Liver (tissue), 9 donors: ENCODE data around the gene CSRNP2. TPM values are rescaled to one million over a fixed set of nuclear protein-coding genes. Genes with fewer than 3 reads are reported as not detected.

Experiments used
- DNase-seq: peaks from one replicate; pipeline ENCODE4 v3.0.0-alpha.2; 2017; ENCODE audit warnings: low spot score
- H3K27ac ChIP-seq, 2 donors: one replicate each; pipeline ENCODE4 v1.7.0; 2013; ENCODE audit warnings: inconsistent platforms in 2 of 2, low read length in 2 of 2, control low read depth in 1 of 2, low read depth in 1 of 2, mild to moderate bottlenecking in 1 of 2
- H3K27me3 ChIP-seq, 4 donors: one replicate each; pipeline versions ENCODE4 v1.6.1 to v1.7.0; 2013; ENCODE audit warnings: low read length in 3 of 4, inconsistent platforms in 1 of 4, mild to moderate bottlenecking in 1 of 4, moderate library complexity in 1 of 4; ENCODE audit not compliant: control insufficient read depth in 4 of 4, insufficient read depth in 4 of 4
- H3K36me3 ChIP-seq, 4 donors: one replicate each; pipeline versions ENCODE4 v1.6.1 to v1.7.0; 2013; ENCODE audit warnings: low read length in 3 of 4, mild to moderate bottlenecking in 3 of 4, low read depth in 1 of 4, moderate library complexity in 1 of 4; ENCODE audit not compliant: control insufficient read depth in 4 of 4, insufficient read depth in 3 of 4
- H3K4me1 ChIP-seq, 4 donors: one replicate each; pipeline versions ENCODE4 v1.6.1 to v1.7.0; 2013; ENCODE audit warnings: low read length in 3 of 4, mild to moderate bottlenecking in 3 of 4, moderate library complexity in 1 of 4; ENCODE audit not compliant: control insufficient read depth in 4 of 4, insufficient read depth in 4 of 4
- H3K4me3 ChIP-seq, 3 donors: one replicate each; pipeline versions ENCODE4 v1.6.1 to v1.7.0; 2013; ENCODE audit warnings: low read length in 3 of 3, control low read depth in 1 of 3, low read depth in 1 of 3, mild to moderate bottlenecking in 1 of 3
- H3K9ac ChIP-seq, 2 donors: one replicate each; pipeline ENCODE4 v1.7.0; 2013; ENCODE audit warnings: low read length in 2 of 2, mild to moderate bottlenecking in 2 of 2, moderate library complexity in 2 of 2, control low read depth in 1 of 2, low read depth in 1 of 2
- H3K9me3 ChIP-seq, 4 donors: one replicate each; pipeline versions ENCODE4 v1.6.1 to v1.7.0; 2013; ENCODE audit warnings: low read length in 3 of 4; ENCODE audit not compliant: control insufficient read depth in 4 of 4
- CTCF ChIP-seq: fragments of 150-350 bp; IDR thresholded peaks from 2 replicates; pipeline ENCODE4 v1.5.1; 2017; ENCODE audit warnings: improper control_type of control experiment, low read depth, low read length; ENCODE audit not compliant: missing input control
- EGR1 ChIP-seq, 2 donors: IDR thresholded peaks; 2 replicates each; pipeline ENCODE4 v1.6.1; 2016 to 2018; ENCODE audit warnings: antibody characterized with exemption in 2 of 2, low read depth in 2 of 2
- FOXA1 ChIP-seq: IDR thresholded peaks from 2 replicates; pipeline ENCODE4 v1.6.1; 2016; ENCODE audit warnings: antibody characterized with exemption
- FOXA2 ChIP-seq: IDR thresholded peaks from 2 replicates; pipeline ENCODE4 v1.6.1; 2016; ENCODE audit warnings: antibody characterized with exemption
- GABPA ChIP-seq, 2 donors: IDR thresholded peaks in 1 of 2; conservative IDR thresholded peaks in 1 of 2; 2 replicates each; pipeline ENCODE4 v1.6.1; 2016; ENCODE audit warnings: antibody characterized with exemption in 2 of 2, mild to moderate bottlenecking in 1 of 2, moderate library complexity in 1 of 2
- HNF4A ChIP-seq, 2 donors: conservative IDR thresholded peaks; 2 replicates each; pipeline ENCODE4 v1.6.1; 2016; ENCODE audit warnings: antibody characterized with exemption in 2 of 2, mild to moderate bottlenecking in 2 of 2
- HNF4G ChIP-seq: IDR thresholded peaks from 2 replicates; pipeline ENCODE4 v1.6.1; 2016; ENCODE audit warnings: antibody characterized with exemption
- JUND ChIP-seq, 2 donors: IDR thresholded peaks; 2 replicates each; pipeline ENCODE4 v1.6.1; 2016; ENCODE audit warnings: antibody characterized with exemption in 2 of 2
- NR2F2 ChIP-seq: IDR thresholded peaks from 2 replicates; pipeline ENCODE4 v1.6.1; 2016; ENCODE audit warnings: antibody characterized with exemption
- RAD21 ChIP-seq, 2 donors: IDR thresholded peaks; 2 replicates each; pipeline ENCODE4 v1.6.1; 2016; ENCODE audit warnings: antibody characterized with exemption in 2 of 2, mild to moderate bottlenecking in 2 of 2
- REST ChIP-seq: IDR thresholded peaks from 2 replicates; pipeline ENCODE4 v1.6.1; 2016; ENCODE audit warnings: antibody characterized with exemption, mild to moderate bottlenecking
- RXRA ChIP-seq, 2 donors: IDR thresholded peaks; 2 replicates each; pipeline ENCODE4 v1.6.1; 2017 to 2018; ENCODE audit warnings: antibody characterized with exemption in 2 of 2, mild to moderate bottlenecking in 1 of 2
- TAF1 ChIP-seq: conservative IDR thresholded peaks from 2 replicates; pipeline ENCODE4 v1.6.1; 2016; ENCODE audit warnings: antibody characterized with exemption, mild to moderate bottlenecking
- YY1 ChIP-seq: IDR thresholded peaks from 2 replicates; pipeline ENCODE4 v1.6.1; 2016; ENCODE audit warnings: antibody characterized with exemption, mild to moderate bottlenecking
- ZBTB33 ChIP-seq: IDR thresholded peaks from 2 replicates; pipeline ENCODE4 v1.6.1; 2016; ENCODE audit warnings: antibody characterized with exemption
- WGBS: extraction: QIAGEN DNeasy Blood & Tissue Kit; methylation state at CpG from one replicate; pipeline ENCODE4 v1.1.7; 2013; 5-methylcytosine and 5-hydroxymethylcytosine counted together
- polyA plus RNA-seq, 2 donors: library from polyadenylated mRNA; stranded (reverse) in 1 of 2; unstranded in 1 of 2; fragments of 200-250 nt in 1 of 2; fragments of >200 nt in 1 of 2; fragmentation: Nextera tagmentation in 1 of 2; extraction: Ambion mirVana in 1 of 2; gene quantifications; one replicate each; pipeline versions ENCODE4 v1.2.1 to v1.2.3, GENCODE V29; 2013 to 2015
- total RNA-seq, 2 donors: library from RNA; depleted of rRNA; stranded (reverse); fragments of >200 nt; gene quantifications; one replicate each; pipeline ENCODE4 v1.2.3, GENCODE V29; 2014
- TF ChIP-seq, protein P1 (sequence below): IDR thresholded peaks from 2 replicates; pipeline ENCODE4 v1.6.1; 2016; ENCODE audit warnings: antibody characterized with exemption
- TF ChIP-seq, protein P2 (sequence below): IDR thresholded peaks from 2 replicates; pipeline ENCODE4 v1.6.1; 2016; ENCODE audit warnings: antibody characterized with exemption
- donor health status: healthy.
- donor health status: healthy.
- donor health status: healthy.
- donor health status: healthy.
- donor health status: healthy.

Gene CSRNP2
- total and polyA plus RNA-seq, 4 donors: 2.0 to 8.4 (median 3.9) TPM

DNA sequence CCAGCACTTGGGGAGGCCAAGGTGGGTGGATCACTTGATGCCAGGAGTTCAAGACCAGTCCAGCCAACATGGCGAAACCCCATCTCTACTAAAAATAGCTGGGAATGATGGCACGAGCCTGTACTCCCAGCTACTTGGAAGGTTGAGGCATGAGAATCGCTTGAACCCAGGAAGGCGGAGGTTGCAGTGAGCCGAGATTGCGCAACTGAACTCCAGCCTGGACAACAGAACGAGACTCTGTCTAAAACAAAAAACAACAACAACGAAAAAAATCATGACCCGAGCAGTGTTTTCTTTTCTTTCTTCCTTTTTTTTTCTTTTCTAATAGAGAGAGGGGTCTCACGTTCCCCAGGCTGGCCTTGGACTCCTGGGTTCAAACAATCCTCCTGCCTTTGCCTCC is 3.5 kb upstream of the CSRNP2 start:
- Histone ChIP-seq H3K4me3 (no peak overlapping the region), H3K9ac (no peak overlapping the region), H3K9me3 (no peaks in the 10 kb centered on the region), H3K27me3 (no peaks in the 10 kb centered on the region), H3K4me1 (peaks cover 1 to 12% (median 10%) of the 10 kb centered on the region in 4 donors), H3K36me3 (peaks cover 0 to 2% (median 0%) of the 10 kb centered on the region in 4 donors), H3K27ac (no peak overlapping the region)
- DNase-seq: no peak
- WGBS: 93% methylated on average over 10 of the region's 10 CpGs
- TF ChIP-seq JUND (IDR thresholded peaks at IDR 0.05) (no peak), REST (no peak), YY1 (no peak), RXRA (IDR thresholded peaks at IDR 0.05) (no peak), TAF1 (no peak), FOXA2 (no peak), ZBTB33 (no peak), EGR1 (IDR thresholded peaks at IDR 0.05; ENCODE audit: low read depth in 2 of 2) (no peak), CTCF (no peak), RAD21 (IDR thresholded peaks at IDR 0.05) (no peak), NR2F2 (no peak), HNF4A (conservative IDR thresholded peaks at IDR 0.05) (no peak), FOXA1 (no peak), HNF4G (no peak)
- TF ChIP-seq, protein P1, sequence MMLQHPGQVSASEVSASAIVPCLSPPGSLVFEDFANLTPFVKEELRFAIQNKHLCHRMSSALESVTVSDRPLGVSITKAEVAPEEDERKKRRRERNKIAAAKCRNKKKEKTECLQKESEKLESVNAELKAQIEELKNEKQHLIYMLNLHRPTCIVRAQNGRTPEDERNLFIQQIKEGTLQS: no peak
- TF ChIP-seq, protein P2, sequence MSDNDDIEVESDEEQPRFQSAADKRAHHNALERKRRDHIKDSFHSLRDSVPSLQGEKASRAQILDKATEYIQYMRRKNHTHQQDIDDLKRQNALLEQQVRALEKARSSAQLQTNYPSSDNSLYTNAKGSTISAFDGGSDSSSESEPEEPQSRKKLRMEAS: no peak

- Histone ChIP-seq H3K4me1 (peaks cover 1 to 13% (median 11%) of the 10 kb centered on the region in 4 donors), H3K9ac (no peak overlapping the region), H3K4me3 (no peak overlapping the region), H3K36me3 (peaks cover 0 to 2% (median 0%) of the 10 kb centered on the region in 4 donors), H3K27ac (no peak overlapping the region), H3K9me3 (no peaks in the 10 kb centered on the region), H3K27me3 (no peaks in the 10 kb centered on the region)
- no peak for TF ChIP-seq CTCF
- no peak for TF ChIP-seq HNF4G
- no peak for TF ChIP-seq JUND (IDR thresholded peaks at IDR 0.05)
- no peak for TF ChIP-seq ZBTB33
- TF ChIP-seq, protein P2: no peak
- TF ChIP-seq GABPA (IDR thresholded peaks at IDR 0.05 in 1 of 2, conservative IDR thresholded peaks at IDR 0.05 in 1 of 2): no peak
- TF ChIP-seq, protein P1: no peak
- DNase-seq: no peak
- WGBS: 74% methylated on average over 3 of the region's 3 CpGs
These were observed 2.4 kb upstream of the CSRNP2 start for GRCh38 chr12:51085757-51086156.
